SU-DHL-6 (cell line): ENCODE data around the gene NOTCH3.

Experiments
- CTCF ChIP-seq: fragments of 200-600 bp; sonication (generic); IDR thresholded peaks from one replicate; pipeline ENCODE4 v1.5.1; 2017; ENCODE audit warnings: antibody characterized with exemption, mild to moderate bottlenecking, low read length, moderate library complexity; ENCODE audit not compliant: insufficient read depth, poor library complexity, severe bottlenecking
- EZH2phosphoT487 ChIP-seq: fragments of 200-600 bp; sonication (generic), shearing (Covaris generic); conservative IDR thresholded peaks from 2 replicates; pipeline ENCODE4 v1.6.1; 2018; ENCODE audit warnings: mild to moderate bottlenecking, antibody characterized with exemption, low read length, moderate library complexity, mixed read lengths

DNA sequence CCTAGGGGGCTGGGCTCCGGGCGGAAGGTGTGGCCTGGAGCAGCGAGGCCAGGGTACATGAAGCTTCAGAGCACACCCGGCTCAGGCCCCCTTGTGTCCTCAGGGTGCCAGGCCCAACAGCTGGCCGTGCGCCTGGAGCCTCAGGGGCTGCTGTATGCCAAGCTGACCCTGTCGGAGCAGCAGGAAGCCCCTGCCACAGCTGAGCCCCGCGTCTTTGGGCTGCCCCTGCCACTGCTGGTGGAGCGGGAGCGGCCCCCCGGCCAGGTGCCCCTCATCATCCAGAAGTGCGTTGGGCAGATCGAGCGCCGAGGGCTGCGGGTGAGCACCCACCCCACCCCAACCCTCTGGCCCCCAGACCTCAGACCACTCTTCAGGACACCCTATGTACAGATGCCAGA lies 90.4 kb downstream of the NOTCH3 start:
- no peak for TF ChIP-seq CTCF
- no peak for TF ChIP-seq EZH2phosphoT487
